ENCODE measurements around the gene SPP1.

DNA sequence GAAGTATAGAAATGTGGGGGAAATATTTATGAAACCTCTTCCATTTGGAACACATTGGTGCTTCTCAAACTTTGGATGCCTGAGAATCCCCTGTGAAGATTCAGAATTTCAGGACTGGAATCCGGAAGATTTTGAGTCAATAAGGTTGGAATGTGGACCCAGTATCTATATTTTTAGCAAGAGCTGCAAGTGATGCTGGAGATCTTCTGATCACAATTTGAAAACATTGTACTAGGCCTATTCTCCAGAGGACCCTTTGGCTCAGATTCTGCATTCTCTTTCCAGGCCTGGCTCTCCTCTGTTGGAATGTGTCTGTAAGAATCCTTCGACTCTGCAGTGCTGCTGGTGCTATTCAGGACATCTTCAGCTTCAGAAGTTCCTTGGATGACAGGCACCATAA lies 29.6 kb downstream of the SPP1 start:
- no peak for TF ChIP-seq POLR2AphosphoS5 (IDR thresholded peaks at IDR 0.05)
- TF ChIP-seq, protein P1, sequence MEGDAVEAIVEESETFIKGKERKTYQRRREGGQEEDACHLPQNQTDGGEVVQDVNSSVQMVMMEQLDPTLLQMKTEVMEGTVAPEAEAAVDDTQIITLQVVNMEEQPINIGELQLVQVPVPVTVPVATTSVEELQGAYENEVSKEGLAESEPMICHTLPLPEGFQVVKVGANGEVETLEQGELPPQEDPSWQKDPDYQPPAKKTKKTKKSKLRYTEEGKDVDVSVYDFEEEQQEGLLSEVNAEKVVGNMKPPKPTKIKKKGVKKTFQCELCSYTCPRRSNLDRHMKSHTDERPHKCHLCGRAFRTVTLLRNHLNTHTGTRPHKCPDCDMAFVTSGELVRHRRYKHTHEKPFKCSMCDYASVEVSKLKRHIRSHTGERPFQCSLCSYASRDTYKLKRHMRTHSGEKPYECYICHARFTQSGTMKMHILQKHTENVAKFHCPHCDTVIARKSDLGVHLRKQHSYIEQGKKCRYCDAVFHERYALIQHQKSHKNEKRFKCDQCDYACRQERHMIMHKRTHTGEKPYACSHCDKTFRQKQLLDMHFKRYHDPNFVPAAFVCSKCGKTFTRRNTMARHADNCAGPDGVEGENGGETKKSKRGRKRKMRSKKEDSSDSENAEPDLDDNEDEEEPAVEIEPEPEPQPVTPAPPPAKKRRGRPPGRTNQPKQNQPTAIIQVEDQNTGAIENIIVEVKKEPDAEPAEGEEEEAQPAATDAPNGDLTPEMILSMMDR (IDR thresholded peaks at IDR 0.05), result no peak
- no peak for TF ChIP-seq EP300 (IDR thresholded peaks at IDR 0.05)

Measured in gastroesophageal sphincter (tissue), 3 donors.